GM21619 (cell line): ENCODE results near the gene ICA1.

Experiments used
- ATAC-seq: cut with Tn5 transposase; IDR thresholded peaks from one replicate; pipeline ENCODE4 v1.9.1; 2021; ENCODE audit not compliant: unreplicated experiment

Gene ICA1

DNA sequence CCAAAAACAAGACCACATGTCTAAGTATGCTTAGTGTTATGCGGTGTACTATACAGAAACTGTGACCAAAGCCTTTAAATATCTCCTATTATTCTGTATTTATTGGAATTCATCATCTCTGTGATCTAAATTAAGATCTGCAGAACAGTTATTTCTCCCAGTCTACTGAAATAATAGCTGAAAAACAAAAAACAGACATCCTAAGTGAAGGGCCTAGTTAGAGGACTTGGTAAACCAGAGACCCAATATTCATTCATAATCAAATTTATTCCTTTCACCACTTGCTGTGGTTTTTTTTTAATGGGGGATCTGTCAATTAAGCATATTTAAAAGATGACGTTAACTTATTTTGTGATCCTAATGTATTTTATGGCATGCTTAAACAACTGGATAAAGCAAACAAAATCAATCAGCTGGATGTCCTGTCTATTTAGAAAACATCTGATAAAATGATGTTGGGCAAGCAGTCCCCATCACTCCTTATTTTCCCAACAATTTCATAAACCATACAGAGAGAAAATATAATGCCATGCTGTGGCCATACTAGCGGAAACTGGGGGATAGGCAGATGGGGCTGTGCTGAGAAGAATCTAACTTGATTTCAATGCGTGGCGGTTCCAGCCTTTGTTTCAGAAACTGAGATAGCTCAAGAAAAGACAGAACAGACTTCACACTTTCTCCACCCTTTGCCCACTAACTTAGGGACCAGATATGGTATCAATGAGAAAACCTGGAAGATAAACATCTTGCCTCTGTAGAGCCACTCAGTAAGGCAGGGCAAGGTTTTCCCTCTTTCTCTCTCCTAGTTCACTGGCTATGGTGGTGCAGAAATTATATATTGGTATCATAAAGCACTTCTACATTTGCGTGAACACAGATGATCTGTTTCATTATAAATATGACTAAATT, 32.9 kb downstream of the ICA1 start:
- no peak for ATAC-seq

DNA sequence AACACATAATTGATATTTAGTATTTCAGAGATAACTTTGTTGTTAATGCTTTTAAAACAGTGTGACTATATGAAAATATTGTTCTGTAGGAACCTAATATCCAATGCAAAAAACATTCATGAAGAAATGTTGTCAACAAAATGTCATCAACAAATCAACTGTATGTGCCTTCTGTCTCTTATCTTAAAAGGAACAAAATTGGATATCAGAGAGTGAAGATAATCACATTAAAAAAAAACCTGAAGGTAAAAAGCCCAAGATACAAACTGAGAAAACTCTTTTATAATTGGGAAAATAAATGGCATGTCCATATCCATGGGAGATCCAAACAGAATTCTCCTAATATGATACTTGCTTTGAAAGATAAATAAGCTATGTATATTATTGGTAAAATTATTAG, 33.9 kb downstream of the ICA1 start:
- no peak for ATAC-seq

DNA sequence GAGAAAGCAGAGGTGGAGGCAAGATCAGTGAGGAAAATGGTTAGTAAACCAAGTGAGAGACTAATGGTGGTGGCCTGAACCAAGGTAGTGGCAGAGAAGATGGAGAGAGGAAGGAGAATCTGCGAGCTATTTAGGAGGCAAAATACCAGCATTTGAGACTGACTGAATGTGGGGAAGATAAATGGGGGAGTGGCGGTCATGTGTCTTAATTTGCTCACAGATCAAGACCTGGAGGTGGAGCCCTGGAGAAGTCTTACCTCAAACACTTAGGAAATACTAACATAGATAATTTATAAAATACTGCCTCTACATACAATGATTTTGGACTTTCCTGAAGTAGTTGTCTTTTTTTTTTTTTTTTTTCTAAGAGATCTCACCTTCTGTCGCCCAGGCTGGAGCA, 34.7 kb downstream of the ICA1 start:
- no peak for ATAC-seq

DNA sequence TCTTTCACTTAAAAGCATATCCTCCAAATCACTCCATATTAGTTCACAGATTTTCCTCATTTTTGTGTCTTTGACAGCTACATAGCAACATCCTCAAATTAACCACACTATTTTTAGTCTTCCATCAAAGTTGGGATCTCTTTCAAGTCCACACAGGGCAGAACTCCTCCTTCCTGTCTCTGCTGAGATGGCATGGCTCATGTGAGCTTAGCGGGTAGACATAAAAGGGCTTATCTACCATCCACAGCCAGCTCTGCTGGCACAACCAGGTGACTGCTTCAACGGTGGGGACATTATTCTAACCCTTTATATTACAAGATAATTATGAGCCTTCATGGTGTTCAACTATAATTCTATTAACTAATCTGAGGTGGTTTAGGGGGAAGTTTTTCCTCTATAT, 35.5 kb downstream of the ICA1 start:
- no peak for ATAC-seq

DNA sequence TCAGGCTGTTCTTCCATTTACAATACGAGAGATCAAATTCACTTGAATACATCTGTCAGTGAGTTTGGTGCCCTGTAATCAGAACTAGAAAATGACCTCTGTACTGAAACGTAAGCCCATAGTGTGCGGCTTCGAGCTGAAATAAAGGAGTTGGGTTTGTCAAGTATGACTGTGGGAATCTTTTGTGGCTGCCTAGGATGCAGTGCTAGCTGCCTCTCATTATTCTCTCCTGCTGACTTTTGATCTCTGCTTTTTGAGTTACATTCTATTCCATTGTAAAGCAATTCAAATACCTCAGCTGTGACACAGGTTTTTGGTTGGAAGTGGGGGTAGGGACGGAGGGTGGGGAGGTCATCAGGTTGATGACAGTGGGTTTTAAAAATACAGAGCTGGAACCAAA, 40.4 kb downstream of the ICA1 start:
- no peak for ATAC-seq

DNA sequence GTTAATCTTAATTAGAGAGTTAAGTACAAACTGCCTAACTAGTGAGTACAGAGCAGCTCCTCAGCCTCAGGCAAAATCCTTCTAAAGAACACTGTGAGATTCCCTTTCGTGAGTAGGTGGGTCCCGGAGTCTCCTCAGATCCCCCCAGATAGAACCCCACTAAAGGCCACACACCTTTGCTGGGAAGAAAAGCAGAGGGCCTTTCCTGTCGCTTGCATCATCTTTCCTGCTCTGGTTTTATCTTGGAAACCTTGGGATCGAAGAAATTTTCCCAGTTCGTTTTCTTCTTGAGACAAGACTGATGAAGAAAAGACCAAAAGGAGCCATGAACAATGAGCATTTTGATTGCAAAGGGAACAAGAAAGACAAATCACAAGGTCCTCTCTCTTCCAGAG, 40.9 kb downstream of the ICA1 start:
- ATAC-seq, result no peak

DNA sequence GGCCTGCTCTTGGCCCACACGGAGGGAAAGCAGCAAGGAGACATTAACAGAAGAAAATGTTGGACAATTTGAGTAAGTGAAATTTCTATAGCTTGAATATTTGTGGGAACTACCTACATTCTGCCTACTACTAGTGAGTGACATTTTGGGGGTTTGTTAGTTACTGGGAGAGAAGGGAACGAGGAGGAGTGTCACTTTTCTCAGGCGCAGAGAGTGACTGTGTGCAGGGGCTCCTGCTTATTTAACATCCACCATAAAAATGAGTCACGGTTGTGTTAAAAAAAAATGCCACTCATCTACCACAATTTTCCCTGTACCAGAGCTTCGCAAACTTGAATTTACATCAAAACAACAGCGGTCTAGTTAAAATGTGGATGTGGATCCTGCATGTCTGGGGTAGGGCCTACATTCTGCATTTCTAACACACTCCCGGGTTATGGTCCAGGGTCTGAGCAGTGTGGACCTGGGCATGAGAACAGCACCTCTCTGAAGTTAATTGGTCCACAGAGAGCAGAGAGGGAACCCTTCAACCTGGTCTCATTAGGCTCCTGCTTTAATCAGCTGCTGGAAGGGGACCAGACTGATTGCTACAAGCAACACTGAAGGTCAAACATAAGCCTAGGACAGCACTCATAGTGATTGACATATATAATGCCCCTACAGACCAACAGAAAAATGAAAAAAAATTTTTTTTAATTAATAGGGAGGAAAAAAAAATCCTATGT, 41.4 kb downstream of the ICA1 start:
- ATAC-seq, result no peak

DNA sequence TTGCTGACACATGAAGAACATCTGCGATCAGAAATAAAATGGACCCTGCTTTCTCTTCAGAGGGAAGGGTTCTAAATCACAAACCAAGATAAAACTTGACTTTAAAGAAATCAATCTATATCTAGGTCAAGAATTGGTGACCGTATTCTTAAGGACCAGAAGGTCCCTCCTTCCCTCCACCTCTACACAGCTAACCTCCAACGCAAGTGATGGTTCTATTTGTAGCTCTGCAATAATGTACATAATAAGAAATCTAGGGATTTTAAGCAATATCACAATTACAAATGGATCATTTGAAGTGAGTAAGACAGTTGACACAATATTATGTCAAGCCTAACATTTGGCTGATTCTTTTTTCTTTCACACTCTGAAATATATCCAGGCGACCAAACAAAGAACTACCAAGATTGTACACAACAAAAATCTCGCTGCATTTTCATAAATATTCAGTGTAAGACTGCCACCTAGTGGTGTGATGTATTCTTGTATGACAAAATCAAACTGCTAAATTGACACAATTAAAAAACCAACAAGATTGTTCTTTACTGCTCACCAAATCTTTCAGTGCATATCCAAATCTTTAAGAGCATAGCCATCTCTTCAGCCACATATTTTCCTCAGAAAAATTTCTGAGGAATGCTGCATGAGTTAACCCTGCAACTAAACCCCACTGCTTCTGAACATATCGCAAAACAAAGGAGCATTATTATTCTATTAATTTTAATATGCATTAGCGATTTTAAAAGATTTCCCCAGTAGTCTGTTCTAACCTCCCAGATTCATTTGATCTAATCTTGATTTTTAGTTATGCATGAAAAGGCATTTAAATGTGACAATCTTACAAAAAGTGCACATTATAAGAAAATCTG, 44.5 kb downstream of the ICA1 start:
- ATAC-seq, result no peak

DNA sequence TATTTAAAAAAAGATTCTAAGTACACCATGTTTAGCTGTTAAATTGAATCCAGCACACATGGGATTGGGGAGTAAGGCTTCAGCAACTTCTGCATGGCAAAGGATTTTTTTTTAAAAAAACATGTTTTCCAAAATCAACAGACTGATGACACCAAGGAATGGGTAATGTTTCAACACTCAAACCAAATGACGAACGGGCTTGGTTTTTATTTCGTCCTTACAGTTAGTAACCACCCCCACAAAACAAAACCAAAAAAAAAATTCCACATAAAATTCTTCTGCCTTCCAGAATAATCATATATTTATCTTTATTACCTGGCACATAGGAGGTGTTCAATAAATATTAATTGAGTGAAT, 45.7 kb downstream of the ICA1 start:
- ATAC-seq, result no peak

DNA sequence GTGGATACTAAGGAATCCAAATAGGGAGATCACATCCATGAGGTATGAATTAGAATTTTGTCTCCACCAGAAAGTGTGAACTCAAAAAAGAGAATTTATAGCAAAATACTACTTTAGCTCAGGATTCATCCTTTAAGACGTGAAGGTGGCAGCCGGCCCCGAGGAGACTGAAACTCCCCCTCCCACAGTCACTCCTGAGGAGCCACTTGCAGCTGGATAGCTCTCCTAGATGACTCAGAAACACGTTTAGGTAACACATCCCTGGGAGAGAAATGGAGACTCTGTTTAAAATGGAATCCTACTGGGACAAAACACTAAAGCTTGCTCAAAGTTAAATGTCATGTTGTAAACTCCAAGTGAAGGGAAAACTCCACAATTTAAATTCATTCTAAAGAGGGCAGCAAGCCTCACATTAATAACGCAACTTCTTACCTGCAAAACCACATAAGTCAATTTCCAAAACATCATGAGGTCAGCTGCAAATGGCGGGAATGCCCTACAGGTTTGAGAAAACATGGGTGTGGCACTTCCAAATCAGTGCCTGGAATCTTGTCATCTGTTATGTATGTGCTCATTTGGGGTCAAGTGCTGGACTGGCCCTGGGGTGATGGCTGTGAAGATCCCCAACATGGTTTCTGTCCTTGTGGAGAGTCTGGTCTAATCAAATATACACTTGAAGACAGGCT, 46.2 kb downstream of the ICA1 start:
- ATAC-seq, result no peak

DNA sequence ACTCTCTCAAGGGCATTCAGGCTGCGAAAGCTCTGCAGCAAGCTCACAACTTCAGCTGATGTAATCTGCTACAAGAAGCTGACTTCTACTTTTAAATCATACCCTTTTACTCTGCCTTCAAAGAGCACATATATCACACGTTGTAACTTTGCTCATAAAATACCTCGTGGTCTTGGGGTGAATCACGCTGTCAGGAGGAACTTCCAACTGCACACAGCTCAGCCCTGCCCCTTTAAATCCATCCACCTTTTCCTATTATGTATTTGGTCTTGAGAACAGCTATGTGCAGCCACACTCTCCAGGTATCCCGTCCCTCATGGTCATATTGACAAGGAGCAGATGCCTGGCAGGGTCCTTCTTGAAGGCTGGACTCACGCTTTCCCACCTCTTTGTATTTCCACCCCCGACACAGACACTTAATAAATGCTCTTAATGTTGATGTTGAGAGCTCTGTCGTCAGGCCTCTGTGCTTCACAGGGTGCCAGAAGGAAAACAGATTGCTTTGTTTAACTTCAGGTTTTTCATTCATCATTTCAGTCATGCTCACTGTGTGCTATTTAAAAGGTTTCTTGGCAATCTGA, 47.6 kb downstream of the ICA1 start:
- ATAC-seq, result no peak

DNA sequence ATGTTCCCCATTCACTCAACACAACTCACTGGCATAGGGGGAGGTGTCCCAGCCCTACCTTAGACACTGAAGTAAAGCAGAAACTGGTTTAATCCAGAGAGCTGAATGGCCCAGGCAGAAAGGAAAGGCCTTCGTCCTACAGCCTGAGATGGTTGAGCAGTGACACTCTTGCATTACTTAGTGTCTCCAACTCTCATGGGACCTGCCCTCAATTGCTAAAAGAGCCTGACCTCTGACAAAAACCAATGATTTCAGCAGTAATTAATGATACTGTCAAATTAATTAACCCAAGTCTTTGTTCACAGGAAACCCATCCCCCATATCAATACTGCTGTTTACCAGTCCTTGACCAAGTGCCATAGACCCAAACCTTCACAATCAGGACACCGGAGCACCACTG, 48.6 kb downstream of the ICA1 start:
- no peak for ATAC-seq

DNA sequence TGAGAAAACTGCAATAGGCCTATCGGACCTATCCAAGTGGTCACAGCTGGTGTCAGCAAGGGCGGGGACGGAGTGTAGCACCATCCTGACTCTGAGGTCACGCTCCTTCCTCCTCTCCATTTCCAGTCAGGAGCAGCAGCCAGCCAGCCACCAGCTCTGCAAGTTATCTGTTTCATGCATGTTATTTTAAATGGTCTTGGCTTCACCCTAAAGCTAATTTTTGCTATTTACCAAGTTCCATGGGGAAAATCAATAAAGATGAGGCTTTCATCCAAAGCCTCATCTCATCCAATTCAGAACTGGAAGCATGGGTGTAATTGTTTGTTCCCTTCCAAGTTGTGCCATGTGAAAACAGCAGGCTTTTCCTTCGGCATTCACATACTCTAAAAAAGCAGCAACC, 49.3 kb downstream of the ICA1 start:
- ATAC-seq, result no peak

DNA sequence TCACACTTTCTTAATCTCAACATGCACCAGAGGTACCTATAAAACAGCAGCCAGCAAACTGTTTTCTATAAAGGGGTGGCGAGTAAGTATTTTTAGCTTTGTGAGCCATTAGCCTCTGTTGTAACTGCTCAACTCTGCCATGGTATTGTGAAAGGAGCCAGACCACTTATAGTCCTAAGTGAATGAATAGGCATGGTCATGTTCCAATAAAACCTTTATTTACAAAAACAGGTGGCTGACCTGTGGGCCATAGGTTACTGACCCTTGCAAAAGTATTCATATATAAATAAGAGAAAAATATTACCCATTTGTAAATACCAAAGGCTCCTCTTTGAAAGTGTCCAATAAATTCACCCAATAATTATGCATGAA, 50.3 kb downstream of the ICA1 start:
- no peak for ATAC-seq

DNA sequence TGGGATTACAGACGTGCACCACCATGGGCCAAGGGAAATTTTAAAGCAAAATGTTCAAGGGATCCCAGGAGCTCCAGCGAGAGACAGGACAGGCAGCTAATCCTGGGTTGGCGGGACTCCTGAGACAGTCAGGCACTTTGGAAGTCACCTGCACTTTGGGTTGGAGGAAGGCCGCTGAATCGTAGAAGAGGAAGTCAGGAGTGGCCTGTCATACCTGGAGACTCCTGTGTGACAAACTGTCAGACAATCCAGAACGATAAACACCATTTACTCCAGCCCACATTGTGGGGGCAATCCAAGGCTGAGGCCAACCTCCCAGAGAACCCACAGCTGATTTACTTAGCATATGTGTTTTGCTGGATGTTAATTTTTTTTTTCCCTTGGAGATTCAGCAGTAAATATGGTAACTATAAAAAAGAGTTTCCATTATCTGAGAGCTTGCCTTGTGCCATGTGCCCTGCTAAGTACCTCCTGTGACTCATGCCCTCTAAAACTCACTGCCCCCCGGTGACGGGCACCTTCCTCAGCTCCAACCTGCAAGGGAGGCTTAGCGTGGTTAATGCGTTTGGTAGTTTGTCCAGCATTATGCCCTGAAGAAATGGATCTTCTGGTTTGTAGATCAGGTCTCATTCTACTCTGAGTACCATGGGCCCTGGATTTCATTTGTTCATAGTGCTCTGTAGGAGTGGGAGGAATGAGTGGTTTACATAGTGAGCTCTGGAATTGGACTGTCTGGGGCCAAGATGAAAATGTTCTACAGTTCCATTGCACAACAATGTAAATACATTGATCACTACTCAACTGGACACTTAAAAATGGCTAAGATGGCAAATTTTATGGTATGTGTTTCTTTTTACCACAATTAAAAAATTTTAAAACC, 50.9 kb downstream of the ICA1 start:
- no peak for ATAC-seq

DNA sequence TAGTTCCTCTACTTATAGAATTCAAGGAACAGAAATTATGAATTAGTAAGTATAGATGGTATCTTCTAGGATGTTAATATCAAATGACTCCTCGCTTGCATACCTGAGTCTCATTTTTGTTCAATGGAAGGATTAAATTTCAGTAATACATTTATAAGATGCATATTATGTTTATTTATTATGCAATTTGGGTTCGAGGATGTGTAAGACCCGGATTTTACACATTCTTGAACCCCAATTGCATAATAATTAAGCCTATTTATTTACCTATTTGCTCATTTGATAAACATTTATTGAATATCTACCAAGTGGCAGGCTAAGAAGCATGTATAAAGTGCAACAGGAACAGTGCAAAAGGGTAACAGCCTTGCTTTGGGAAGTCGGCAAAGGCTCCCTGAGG, 52.6 kb downstream of the ICA1 start:
- ATAC-seq, result no peak

DNA sequence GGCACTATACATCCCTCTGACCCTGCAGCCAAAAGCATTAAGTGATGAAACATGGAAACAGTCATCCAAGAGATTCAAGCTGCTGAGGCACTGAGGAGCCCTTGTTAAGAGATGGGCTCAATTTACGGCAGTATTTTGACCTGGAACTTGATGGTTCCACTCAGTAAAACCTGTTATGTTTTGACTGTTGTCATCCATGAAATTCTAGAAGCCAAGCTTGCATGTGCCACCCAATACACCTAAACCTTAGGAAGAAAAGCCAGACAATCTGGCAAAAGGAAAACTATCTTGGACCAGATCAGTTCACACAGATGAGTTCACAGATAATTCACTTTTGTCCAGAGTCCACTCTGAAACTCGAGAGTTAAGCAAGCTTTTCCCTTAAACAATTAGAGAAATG, 53.2 kb downstream of the ICA1 start:
- ATAC-seq, result no peak

DNA sequence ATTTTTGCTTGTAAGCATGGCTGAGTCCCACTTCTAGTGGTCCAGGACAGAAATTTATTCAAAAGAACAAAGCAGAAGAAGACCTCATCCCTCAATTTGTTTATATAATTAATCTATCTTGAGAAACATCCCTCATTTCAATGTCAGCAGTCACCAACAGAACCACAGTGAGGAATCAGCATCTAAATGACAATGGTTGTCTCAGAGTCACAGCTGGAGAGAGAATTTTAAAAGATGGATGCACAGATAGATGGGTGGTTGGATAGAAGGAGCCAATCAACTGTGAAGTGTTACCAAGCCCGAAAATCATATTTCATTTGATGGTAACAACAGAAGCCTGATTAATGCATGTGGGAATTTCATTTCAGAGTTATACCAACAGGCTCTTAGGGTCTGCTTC, 55.0 kb downstream of the ICA1 start:
- no peak for ATAC-seq

DNA sequence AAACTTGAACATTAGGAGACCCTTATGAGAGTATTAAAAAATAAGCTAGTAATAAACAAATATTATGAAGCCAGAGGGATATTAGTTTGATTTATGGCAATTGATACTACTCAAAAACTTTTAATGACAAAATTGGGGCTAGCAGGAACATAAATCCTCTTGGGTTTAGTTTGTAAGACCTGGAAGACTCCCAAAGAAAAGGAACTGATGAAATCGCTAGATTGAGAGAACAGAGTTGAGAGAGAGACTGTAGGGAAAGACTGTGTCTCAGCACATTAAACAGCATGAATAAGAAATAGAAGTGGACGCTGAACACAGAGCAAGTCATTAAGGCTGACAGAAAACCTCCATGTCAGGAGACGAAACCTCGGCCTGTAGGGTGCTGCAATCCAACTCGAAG, 56.4 kb downstream of the ICA1 start:
- ATAC-seq, result no peak

DNA sequence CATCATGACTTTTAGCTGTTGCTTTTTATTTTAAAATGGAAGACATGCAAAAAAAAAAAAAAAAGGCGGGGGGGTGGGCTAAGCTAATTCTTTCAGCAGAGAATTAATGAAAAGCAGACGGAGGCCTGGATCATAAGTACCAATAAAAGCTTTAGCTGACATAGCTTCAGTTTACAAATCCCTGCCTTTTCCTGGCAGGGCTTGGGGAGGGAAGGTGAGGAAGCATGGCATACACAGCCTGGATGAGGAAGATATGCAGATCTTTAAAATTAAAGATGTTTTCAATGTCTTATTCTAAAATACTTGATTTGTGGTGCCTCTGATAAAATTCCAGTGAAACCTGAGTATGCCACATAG, 57.0 kb downstream of the ICA1 start:
- no peak for ATAC-seq
